ENCODE results near the gene NNAT. TPM values are rescaled to one million over a fixed set of nuclear protein-coding genes. Genes with fewer than 3 reads are reported as not detected.
"Not testable (repeated sequence)": the region's sequence is repeated elsewhere in the genome, so short reads cannot be mapped to it uniquely, and the experiment has no call there.

The NNAT gene, protein sequence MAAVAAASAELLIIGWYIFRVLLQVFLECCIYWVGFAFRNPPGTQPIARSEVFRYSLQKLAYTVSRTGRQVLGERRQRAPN
- polyA plus RNA-seq (ENCODE audit: insufficient read length), result 623 TPM

DNA sequence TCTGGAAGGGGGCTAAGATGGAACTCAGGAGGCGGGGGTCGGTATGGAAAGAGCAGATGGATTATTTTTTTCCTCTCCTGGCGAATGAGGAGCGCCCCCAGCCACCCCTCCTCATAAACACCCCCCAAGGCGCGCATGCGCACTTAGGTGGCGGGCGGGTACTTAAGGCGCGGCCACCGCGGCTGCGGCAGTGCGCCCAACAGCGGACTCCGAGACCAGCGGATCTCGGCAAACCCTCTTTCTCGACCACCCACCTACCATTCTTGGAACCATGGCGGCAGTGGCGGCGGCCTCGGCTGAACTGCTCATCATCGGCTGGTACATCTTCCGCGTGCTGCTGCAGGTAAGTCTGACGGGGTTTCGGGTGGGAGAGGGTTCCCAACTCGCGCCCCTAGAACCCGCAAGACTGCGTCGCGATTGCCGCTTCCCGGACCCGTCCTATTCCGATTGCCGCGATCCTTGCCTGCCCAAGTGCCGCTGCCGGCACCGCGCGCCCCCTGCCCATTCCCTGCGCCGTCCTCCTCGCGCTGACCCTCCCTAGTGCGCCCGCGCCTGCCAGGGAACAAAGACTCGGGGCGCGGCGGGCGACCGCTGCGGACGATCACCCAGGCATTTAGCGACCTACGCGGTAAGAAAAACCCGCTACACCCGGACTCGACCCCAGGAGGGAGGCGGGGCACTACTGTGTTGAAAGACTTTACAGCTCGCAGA is at the start of gene NNAT:
Gene NNAT, plus strand, starts transcription at position 190 of the 711 bp plus-strand sequence. Its CDS starts 82 bp downstream, at position 272.
- DNase-seq (ENCODE audit: low read depth), result no peak

GRCh38 chr20:37471741-37472235 is 49.3 kb upstream of the NNAT start:
- no peak for DNase-seq (ENCODE audit: low read depth)

DNA sequence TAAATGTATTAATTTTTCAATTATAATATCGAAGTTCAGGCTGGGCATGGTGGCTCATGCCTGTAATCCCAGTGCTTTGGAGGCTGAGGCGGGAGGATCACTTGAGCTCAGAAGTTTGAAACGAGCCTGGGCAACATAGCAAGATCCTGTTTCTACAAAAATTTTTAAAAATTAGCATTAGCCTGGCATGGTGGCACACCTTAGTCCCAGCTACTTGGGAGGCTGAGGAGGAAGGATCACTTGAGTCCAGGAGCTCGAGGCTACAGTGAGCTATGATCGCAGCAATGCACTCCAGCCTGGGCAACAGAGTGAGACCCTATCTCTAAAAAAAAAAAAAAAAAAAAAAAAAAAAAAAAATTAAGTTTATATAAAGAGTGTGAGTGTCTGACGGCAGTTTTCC is 48.6 kb upstream of the NNAT start:
- DNase-seq (ENCODE audit: low read depth), result not testable (repeated sequence)

DNA sequence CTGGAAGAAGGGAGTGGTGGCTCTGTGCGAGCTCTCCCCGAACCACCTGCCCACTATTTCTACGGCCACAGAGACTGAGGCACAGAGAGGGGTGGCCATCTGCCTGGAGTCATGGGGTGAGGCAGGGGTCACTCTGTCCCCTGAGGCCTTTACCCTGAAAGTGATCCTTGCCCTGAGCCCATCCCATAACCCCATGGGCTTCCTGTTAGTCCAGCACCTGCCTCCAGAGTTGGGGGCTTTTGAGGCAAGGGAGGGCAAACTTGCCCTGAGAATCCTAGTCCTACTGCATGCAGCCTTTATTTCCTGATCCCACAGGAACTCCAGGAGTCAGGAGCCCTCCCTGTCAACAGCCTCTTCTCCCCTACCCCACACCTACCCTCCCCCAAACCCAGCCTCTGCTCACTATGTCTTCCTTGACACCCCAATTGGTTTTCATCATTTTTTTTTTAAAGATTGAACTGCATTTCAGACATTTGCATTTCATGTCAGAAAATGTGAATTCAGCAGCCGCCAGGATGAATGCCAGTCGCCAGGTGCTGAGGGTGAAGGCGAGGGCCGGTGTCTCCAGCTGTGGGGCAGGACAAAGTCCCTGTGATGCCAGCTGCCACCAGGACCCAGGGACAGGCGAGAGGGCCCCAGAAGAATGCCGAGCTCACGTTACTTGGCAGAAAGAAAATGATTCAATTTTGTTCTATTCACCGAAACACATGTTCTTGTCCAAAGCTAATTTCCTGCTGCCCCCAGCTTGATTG is 47.6 kb upstream of the NNAT start:
- no peak for DNase-seq (ENCODE audit: low read depth)

DNA sequence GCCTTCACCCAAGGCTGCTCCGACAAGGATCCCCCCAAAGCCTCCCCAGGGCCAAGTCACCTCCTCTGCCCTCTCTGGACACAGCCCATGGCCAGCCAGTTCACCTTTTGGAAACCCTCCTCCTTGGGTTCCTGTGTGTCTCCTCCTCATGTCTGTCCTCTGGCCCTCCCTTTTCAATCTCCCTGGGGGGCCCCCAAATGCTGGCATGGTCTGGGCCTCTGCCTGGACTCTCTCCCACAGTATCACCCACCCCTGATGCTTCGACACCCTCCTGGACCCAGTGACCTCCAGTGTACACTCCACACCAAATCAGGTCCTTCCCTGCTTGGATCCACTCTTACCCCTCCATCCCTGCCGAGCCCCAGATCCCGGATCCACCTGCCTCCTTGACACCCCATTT is 46.7 kb upstream of the NNAT start:
- no peak for DNase-seq (ENCODE audit: low read depth)

- DNase-seq (ENCODE audit: low read depth), result no peak
These were observed 45.8 kb upstream of the NNAT start for GRCh38 chr20:37475252-37475651.

- DNase-seq (ENCODE audit: low read depth), result no peak
These were observed 44.0 kb upstream of the NNAT start for GRCh38 chr20:37477041-37477440.

DNA sequence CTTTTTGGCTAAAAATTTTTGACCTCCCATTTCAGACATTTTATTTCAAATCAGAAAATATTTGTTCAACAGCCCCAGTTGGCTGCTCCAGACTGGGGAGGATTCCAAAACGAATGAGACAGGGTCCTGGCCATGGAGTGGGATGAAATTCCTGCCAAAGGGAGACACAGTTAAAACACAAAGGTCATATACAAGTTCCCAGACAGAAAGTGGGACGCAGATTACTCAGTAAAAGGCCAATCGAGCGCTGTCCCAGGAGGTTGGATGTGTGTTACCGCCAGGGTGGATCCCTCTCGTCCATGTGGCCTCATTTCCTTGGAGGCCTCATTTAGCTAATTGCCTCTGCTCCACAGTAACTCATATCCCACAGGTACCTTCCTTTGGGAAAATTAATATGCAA is 41.8 kb upstream of the NNAT start:
- DNase-seq (ENCODE audit: low read depth), result no peak

DNA sequence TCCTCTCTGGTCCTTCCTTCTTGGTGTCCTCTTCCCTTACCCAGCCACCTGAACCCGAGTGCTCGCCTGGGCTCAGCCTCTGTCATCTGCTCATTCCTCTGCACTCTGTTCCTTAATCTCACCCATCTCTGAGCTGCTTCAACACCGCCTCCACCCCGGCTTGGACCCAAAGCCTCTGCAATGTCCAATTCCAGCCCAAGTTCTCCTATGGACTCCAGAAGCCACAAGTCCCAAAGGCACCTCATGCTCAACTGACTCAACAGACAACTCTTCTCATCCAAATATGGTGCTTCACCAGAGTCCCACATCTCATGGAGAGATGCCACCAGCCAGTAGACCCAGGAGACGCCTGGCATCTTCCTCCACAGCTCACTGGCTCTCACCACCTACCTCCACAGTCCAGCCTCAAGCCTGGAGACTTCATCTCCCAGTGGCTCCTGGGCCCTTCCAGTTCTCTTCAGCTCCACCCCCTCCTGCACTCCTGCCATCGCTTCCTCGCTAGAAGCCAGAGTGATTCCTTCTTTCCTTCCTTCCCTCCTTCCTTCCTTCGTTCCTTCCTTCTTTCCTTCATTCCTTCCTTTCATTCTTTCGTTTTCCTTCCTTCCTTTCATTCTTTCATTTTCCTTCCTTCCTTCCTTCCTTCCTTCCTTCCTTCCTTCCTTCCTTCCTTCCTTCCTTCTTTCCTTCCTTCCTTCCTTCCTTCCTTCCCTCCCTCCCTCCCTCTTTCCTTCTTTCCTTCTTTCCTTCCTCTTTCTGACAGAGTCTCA is 40.9 kb upstream of the NNAT start:
- no peak for DNase-seq (ENCODE audit: low read depth)

DNA sequence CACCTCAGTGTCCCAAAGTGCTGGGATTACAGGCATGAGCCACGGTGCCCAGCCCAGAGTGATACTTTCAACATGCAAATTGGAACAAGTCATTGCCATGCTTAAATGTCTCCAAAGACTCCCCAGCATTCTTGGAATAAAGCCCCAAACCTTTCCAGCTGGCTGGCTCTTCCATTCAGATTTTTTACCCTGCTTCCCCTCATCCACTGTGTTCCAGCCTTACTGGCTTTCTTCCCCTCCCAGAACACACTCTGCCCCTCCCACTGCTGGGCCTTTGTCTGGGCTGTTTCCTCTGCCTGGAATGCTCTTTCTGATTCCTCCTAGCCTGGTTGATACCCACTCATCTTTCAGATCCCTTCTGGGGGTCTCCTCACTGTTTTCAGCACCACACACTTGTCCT is 40.1 kb upstream of the NNAT start:
- DNase-seq (ENCODE audit: low read depth), result no peak

- DNase-seq (ENCODE audit: low read depth), result no peak
These were observed 39.4 kb upstream of the NNAT start for GRCh38 chr20:37481610-37482009.

DNA sequence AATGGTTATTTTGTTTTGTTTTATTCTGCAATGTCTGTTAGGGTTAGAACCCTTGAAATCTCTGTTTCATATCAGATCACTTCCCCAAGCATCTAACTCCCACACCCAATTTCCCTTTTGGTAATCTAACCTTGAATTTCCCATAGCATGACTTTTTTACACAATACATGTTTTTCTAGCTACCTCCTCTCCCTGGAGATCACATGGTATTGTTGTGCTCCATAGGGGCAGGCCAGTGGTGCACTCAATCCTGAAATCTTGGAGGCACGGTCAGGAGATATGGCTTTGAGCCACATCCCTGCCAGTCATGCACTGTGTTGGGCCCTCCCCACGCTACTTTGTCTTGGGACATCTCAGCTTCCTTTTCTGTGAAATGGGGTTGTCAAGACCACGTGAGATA is 36.7 kb upstream of the NNAT start:
- DNase-seq (ENCODE audit: low read depth), result no peak

DNA sequence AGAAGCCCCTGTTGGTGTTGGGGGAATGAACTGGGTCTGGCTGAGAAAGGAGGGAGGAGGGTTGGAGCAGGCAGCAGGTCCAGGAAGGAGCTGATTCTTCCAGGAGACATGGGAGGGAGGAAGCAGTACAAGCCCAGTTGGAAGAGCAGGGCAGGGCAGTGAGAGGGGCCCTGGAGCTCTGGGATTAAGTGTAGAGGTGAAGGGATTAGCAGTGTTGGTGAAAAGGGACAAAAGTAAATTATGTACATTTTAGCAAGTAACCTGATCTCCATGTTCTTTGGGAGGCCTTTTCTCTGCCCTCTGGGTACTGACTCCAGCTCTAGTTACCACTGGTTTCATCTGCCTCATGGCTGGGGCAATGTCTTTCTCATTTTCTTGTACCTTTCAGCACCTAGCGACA is 34.8 kb upstream of the NNAT start:
- DNase-seq (ENCODE audit: low read depth), result not testable (repeated sequence)

GRCh38 chr20:37490663-37491350 is 30.2 kb upstream of the NNAT start:
- no peak for DNase-seq (ENCODE audit: low read depth)

- DNase-seq (ENCODE audit: low read depth), result no peak
These were observed 28.9 kb upstream of the NNAT start for GRCh38 chr20:37492096-37492625.

- no peak for DNase-seq (ENCODE audit: low read depth)
These were observed 28.1 kb upstream of the NNAT start for GRCh38 chr20:37492945-37493344.

DNA sequence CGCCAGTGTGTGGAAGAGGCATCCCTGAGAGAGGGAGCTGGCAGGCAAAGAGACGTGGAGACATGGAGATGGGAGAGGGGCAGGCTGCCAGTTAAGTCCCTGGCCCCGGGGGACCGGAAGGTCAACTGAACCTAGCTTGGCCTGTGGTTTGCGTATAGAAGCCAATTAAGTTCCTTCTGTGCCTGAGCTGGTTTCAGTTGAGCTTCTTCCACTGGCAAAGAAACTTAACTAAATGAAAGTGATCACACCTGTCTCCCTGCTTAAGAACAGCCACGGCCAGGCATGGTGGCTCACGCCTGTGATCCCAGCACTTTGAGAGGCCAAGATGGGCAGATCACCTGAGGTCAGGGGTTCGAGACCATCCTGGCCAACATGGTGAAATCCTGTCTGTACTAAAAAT is 26.7 kb upstream of the NNAT start:
- no peak for DNase-seq (ENCODE audit: low read depth)

- DNase-seq (ENCODE audit: low read depth), result no peak
These were observed 26.3 kb upstream of the NNAT start for GRCh38 chr20:37494796-37495195.

DNA sequence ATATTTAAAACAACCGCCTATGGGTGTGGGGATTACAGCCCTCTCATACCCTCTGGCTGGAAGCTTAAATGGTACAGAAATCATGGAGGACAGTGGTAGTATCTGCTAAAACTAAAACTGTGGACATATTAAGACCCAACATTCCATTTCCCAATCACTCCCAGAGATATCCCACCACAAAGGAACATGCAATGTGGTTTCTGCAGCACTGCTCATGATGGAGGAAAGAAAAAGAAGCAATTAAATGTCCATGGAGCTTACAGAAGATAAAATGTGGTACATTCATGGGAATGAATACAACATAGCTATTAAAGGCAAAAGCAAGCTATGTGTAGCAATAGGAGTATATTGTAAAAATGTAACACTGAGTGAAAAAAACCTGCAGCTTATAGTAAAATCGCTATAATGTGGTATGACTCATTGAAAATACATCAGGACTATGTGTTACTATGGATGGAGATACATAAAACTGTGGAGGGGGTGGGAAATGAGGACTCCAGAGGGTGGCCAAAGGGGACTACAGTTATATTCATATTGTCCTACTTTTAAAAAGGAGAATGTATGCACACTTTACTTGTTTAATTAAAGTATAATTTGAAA is 22.9 kb upstream of the NNAT start:
- no peak for DNase-seq (ENCODE audit: low read depth)

- no peak for DNase-seq (ENCODE audit: low read depth)
These were observed 20.7 kb upstream of the NNAT start for GRCh38 chr20:37500311-37500710.

DNA sequence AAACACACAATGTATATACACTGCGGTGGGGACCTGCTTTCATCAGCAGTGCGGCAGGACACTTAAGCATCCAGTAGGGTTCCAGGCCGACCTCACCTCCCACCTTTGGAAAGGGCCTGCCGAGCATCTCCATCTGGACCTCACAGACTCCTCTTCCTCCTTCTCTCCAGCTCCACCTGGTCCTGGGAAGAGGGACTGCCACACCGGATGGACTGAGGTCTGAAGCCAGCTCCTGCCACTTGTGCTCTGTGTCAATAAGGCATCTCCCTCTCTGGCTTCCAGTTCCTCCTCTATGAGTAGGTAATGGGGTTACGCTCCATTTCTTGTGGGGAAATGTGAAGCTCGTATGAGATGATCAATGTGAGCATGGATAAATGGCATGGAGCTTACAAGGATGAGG is 19.1 kb upstream of the NNAT start:
- no peak for DNase-seq (ENCODE audit: low read depth)

Measured in forelimb muscle (tissue), 1 donor.